K562 (cell line): Measurements from ENCODE around the gene GPR25. TPM values are rescaled to one million over a fixed set of nuclear protein-coding genes. Genes with fewer than 3 reads are reported as not detected.
A peak's percentile ranks its signal among the peaks of the same experiment; 100 is the strongest.

ENCODE experiments used
- ATAC-seq: fragments of 200-7000 bp; cut with Tn5 transposase; 3 replicates; pipeline ENCODE4 v1.9.1; 2020; ENCODE audit warnings: moderate library complexity
- BruUV-seq: library from RNA; stranded (reverse); fragments of 400-500 nt; replicated peaks from 2 replicates; lab custom pipeline; 2021; lab: Mats Ljungman, UMichigan
- CTCF ChIA-PET: fragments of 300-600 bp; formaldehyde crosslinking; extraction: SDS; loops from one replicate; lab custom pipeline; 2021; ENCODE audit warnings: low intra/inter-chr PET ratio; lab: Yijun Ruan, JAX
- POLR2A ChIA-PET: fragments of 300-600, 350-650 bp; sonication (Branson Sonifier 250); formaldehyde crosslinking; extraction: SDS; loops from one replicate; lab custom pipeline; 2021; ENCODE audit warnings: antibody characterized with exemption, inconsistent platforms; lab: Yijun Ruan, JAX
- DNase-seq, 4 experiments: peaks; one replicate each; pipeline versions ENCODE4 v3.0.0 to v3.0.0-alpha.2; 2011 to 2018; ENCODE audit warnings: low spot score in 3 of 4, mixed read lengths in 3 of 4; ENCODE audit errors: extremely low read depth in 1 of 4
- FAIRE-seq: peaks from 2 replicates; lab custom pipeline; 2011; peaks lifted over from hg19 to GRCh38; lab: Jason Lieb, UNC
- H2AFZ ChIP-seq: 2 replicates; pipeline ENCODE4 v1.6.0; 2011; ENCODE audit warnings: low read depth, low read length, control low read depth, inconsistent platforms
- H3K27ac ChIP-seq: fragments of 200-600 bp; 3 replicates; pipeline ENCODE4 v1.8.0; 2011; ENCODE audit warnings: low read depth, mild to moderate bottlenecking, control low read depth, inconsistent platforms, low read length, moderate library complexity, mixed read lengths; ENCODE audit errors: extremely low read depth
- H3K27me3 ChIP-seq, 2 experiments: fragments of 300-600 bp in 1 of 2; 2 replicates in 1 of 2; 3 replicates in 1 of 2; pipeline versions ENCODE4 v1.6.0 to v1.8.0; 2011; ENCODE audit warnings: inconsistent platforms in 2 of 2, low read length in 2 of 2, mild to moderate bottlenecking in 1 of 2, mixed read lengths in 1 of 2, moderate library complexity in 1 of 2; ENCODE audit not compliant: control insufficient read depth in 2 of 2, insufficient read depth in 2 of 2
- H3K36me3 ChIP-seq: fragments of 300-600 bp; 3 replicates; pipeline ENCODE4 v1.8.0; 2011; ENCODE audit warnings: mild to moderate bottlenecking, low read length, inconsistent platforms; ENCODE audit not compliant: control insufficient read depth, insufficient read depth
- H3K4me1 ChIP-seq, 2 experiments: fragments of 200-600 bp in 1 of 2; replicated peaks in 1 of 2; 2 replicates in 1 of 2; 3 replicates in 1 of 2; pipeline versions ENCODE4 v1.5.1 to v1.8.0; 2011; ENCODE audit warnings: inconsistent platforms in 2 of 2, low read length in 2 of 2, mild to moderate bottlenecking in 1 of 2, mixed read lengths in 1 of 2, moderate library complexity in 1 of 2; ENCODE audit not compliant: control insufficient read depth in 2 of 2, insufficient read depth in 2 of 2
- H3K4me2 ChIP-seq: 2 replicates; pipeline ENCODE4 v1.6.1; 2011; ENCODE audit warnings: low read length, control low read depth, inconsistent platforms, mixed read lengths; ENCODE audit not compliant: insufficient read depth
- H3K4me3 ChIP-seq: fragments of 200-600 bp; sonication (generic), shearing (Covaris generic); 2 replicates; pipeline ENCODE4 v1.5.1; 2016; ENCODE audit warnings: control low read depth, inconsistent platforms
- H3K79me2 ChIP-seq: fragments of 200-600 bp; 3 replicates; pipeline ENCODE4 v1.8.0; 2011; ENCODE audit warnings: low read length, inconsistent platforms; ENCODE audit not compliant: control insufficient read depth, insufficient read depth
- H3K9ac ChIP-seq, 2 experiments: 2 replicates each; pipeline versions ENCODE4 v1.6.0 to v1.6.1; 2011; ENCODE audit warnings: low read depth in 2 of 2, low read length in 2 of 2, control low read depth in 1 of 2, inconsistent platforms in 1 of 2, mild to moderate bottlenecking in 1 of 2, mixed read lengths in 1 of 2; ENCODE audit not compliant: insufficient read depth in 1 of 2
- H3K9me1 ChIP-seq: one replicate; pipeline ENCODE4 v1.6.0; 2011; ENCODE audit warnings: inconsistent platforms, mild to moderate bottlenecking, low read length, moderate library complexity; ENCODE audit not compliant: control insufficient read depth, insufficient read depth
- H3K9me3 ChIP-seq: replicated peaks from 2 replicates; pipeline ENCODE4 v1.5.1; 2011; ENCODE audit warnings: low read depth, low read length, inconsistent platforms; ENCODE audit not compliant: control insufficient read depth, insufficient read depth
- H4K20me1 ChIP-seq: replicated peaks from 2 replicates; pipeline ENCODE4 v1.6.1; 2011; ENCODE audit warnings: low read length, inconsistent platforms, mixed read lengths; ENCODE audit not compliant: control insufficient read depth, insufficient read depth
- CBX1 ChIP-seq: sonication (generic); IDR thresholded peaks from 2 replicates; pipeline ENCODE4 v1.6.1; 2016; ENCODE audit warnings: antibody characterized with exemption, low read depth, mild to moderate bottlenecking
- CREM ChIP-seq: IDR thresholded peaks from 2 replicates; pipeline ENCODE4 v1.6.1; 2014; ENCODE audit warnings: antibody characterized with exemption, low read depth
- SAFB ChIP-seq: fragments of 200-400 bp; formaldehyde crosslinking; IDR thresholded peaks from 2 replicates; pipeline ENCODE4 v1.6.1; 2017; ENCODE audit warnings: low read depth, low read length, borderline replicate concordance
- SAFB2 ChIP-seq: fragments of 200-400 bp; formaldehyde crosslinking; IDR thresholded peaks from 2 replicates; pipeline ENCODE4 v1.6.1; 2018; ENCODE audit warnings: borderline replicate concordance, low read length, low read depth, moderate library complexity; ENCODE audit not compliant: severe bottlenecking
- WGBS: fragments of 100-300 bp; shearing (Covaris generic); methylation state at CpG from one replicate; pipeline ENCODE4 v1.1.6; 2016; ENCODE audit warnings: low coverage, mixed read lengths; ENCODE audit not compliant: insufficient coverage; ENCODE audit errors: missing lambda C conversion rate; 5-methylcytosine and 5-hydroxymethylcytosine counted together
- in situ Hi-C: fragments of 300-500 bp; cut with MboI; formaldehyde crosslinking; loops from 4 replicates; pipeline ENCODE4 v1.15.0; 2018; ENCODE audit warnings: inconsistent platforms, mixed read lengths
- intact Hi-C: fragments of 100-400 bp; cut with micrococcal nuclease; formaldehyde crosslinking; loops from 2 replicates; pipeline ENCODE4 v1.14.2; 2022
- polyA plus RNA-seq, 8 experiments: library from polyadenylated mRNA; depleted of rRNA in 4 of 8; stranded (reverse) in 5 of 8; unstranded in 3 of 8; fragments of >200 nt; fragmentation: Nextera tagmentation in 2 of 8; fragmentation: Illumina TruSeq in 1 of 8; extraction: Ambion mirVana in 2 of 8; extraction: Trizol in 1 of 8; gene quantifications; 2 replicates each; pipeline versions ENCODE4 v1.2.1 to v1.2.3, GENCODE V29; 2011 to 2014; ENCODE audit warnings: inconsistent platforms in 1 of 8, missing spikeins in 1 of 8
- total RNA-seq, 7 experiments: library from RNA; depleted of rRNA in 6 of 7; stranded (reverse); fragments of >200 nt in 6 of 7; fragmentation: Illumina TruSeq in 2 of 7; extraction: Trizol in 2 of 7; gene quantifications; 2 replicates each; pipeline versions ENCODE4 v1.2.1 to v1.2.3, GENCODE V29; 2011 to 2021; ENCODE audit warnings: low replicate concordance in 1 of 7
- TF ChIP-seq, protein P1 (sequence below), 2 experiments: IDR thresholded peaks in 1 of 2; conservative IDR thresholded peaks in 1 of 2; 2 replicates each; pipeline ENCODE4 v1.6.1; 2016; ENCODE audit warnings: low read depth in 2 of 2, mild to moderate bottlenecking in 1 of 2, missing compliant biosample characterization in 1 of 2, missing genetic modification characterization in 1 of 2, moderate library complexity in 1 of 2
- TF ChIP-seq, protein P2 (sequence below): sonication (generic); formaldehyde crosslinking; IDR thresholded peaks from 2 replicates; pipeline ENCODE4 v1.8.1; 2023; ENCODE audit warnings: mild to moderate bottlenecking, missing genetic modification reagents

Gene GPR25
- total and polyA plus RNA-seq, 9 of the 15 experiments (the other 6 are each of a cell fraction or from before 2014, with no cell fraction given), result not detected

DNA sequence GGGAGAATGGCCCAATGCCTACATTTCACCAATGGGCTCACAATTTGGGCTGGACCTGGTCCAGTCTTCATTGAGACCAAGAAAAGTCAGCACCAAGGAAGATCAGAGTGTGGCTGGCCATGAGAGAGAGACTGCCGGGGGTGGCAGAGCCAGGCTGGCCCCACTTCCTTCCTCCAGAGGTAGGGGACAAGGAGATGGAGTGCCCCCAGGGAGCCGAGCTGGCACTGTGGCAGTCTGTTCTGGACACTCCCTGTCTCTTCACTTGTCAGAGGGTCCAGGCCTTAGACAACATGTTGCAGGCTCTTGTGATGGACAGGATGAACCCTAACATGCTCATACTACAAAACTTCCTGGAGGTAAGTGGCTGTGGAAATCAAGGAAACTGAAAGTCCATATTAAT is 49.6 kb downstream of the GPR25 start (continued):
- TF ChIP-seq, protein P1, sequence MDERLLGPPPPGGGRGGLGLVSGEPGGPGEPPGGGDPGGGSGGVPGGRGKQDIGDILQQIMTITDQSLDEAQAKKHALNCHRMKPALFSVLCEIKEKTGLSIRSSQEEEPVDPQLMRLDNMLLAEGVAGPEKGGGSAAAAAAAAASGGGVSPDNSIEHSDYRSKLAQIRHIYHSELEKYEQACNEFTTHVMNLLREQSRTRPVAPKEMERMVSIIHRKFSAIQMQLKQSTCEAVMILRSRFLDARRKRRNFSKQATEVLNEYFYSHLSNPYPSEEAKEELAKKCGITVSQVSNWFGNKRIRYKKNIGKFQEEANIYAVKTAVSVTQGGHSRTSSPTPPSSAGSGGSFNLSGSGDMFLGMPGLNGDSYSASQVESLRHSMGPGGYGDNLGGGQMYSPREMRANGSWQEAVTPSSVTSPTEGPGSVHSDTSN (CRISPR knock-in tag; IDR thresholded peaks at IDR 0.05; ENCODE audit: low read depth), result no peak
- TF ChIP-seq, protein P1 (tag; conservative IDR thresholded peaks at IDR 0.05; ENCODE audit: low read depth), result no peak
- TF ChIP-seq CBX1 (no peak), CREM (no peak)

DNA sequence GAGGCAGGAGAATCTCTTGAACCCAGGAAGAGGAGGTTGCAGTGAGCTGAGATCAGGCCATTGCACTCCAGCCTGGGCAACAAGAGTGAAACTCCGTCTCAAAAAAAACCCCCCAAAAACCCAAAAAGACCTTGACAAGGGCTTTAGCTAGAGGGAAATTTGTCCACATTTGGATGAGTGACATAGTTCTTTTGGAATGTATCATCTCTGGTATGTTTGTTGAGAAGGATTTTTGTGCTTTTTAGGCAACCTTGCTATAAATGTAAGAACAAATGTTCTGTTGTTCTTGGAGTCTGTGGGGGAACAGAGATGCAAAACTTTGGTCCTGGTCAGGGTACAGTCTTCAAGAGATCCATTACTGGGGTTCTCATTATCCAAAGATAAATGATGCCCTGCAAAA is 50.8 kb downstream of the GPR25 start:
- in situ Hi-C loops, result no loop called here
- no peak overlapping the region for H2AFZ ChIP-seq
- DNase-seq (peak in 1 of 4 experiments; percentile 2), ATAC-seq (no peak), FAIRE-seq (no peak)
- H3K4me3 ChIP-seq, result no peak overlapping the region
- ChIA-PET POLR2A (interaction anchor here (0.6 kb wide), 2 partner anchors 36 to 153 kb away, joined by 3 read pairs; no protein-coding TSS in a partner anchor), CTCF (no interaction called here)
- intact Hi-C loops, result no loop called here
- no peak overlapping the region for H3K9ac ChIP-seq
- 6% methylated on average over 1 of the region's 1 CpG for WGBS
- no peaks in the 10 kb centered on the region for H3K36me3 ChIP-seq
- no peak overlapping the region for H3K4me2 ChIP-seq
- peaks cover 27 to 61% of the 10 kb centered on the region in 2 experiments for H3K27me3 ChIP-seq
- BruUV-seq, result no TSS peak
- H3K9me1 ChIP-seq, result no peaks in the 10 kb centered on the region
- no peaks in the 10 kb centered on the region for H3K79me2 ChIP-seq
- H3K27ac ChIP-seq, result no peak overlapping the region
- H3K9me3 ChIP-seq, result no peaks in the 10 kb centered on the region
- H3K4me1 ChIP-seq, result no peaks in the 10 kb centered on the region
- peaks cover 10% of the 10 kb centered on the region; the same call in 1 of the 2 replicates for H4K20me1 ChIP-seq
- TF ChIP-seq SAFB2 (no peak), SAFB (no peak)
- TF ChIP-seq, protein P2, sequence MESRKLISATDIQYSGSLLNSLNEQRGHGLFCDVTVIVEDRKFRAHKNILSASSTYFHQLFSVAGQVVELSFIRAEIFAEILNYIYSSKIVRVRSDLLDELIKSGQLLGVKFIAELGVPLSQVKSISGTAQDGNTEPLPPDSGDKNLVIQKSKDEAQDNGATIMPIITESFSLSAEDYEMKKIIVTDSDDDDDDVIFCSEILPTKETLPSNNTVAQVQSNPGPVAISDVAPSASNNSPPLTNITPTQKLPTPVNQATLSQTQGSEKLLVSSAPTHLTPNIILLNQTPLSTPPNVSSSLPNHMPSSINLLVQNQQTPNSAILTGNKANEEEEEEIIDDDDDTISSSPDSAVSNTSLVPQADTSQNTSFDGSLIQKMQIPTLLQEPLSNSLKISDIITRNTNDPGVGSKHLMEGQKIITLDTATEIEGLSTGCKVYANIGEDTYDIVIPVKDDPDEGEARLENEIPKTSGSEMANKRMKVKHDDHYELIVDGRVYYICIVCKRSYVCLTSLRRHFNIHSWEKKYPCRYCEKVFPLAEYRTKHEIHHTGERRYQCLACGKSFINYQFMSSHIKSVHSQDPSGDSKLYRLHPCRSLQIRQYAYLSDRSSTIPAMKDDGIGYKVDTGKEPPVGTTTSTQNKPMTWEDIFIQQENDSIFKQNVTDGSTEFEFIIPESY (CRISPR knock-in tag), result no peak
